HUDEP-2 (cell line): ENCODE measurements around the gene MTHFD1L.

Source experiments
- DNase-seq, 76 experiments: peaks; one replicate each; lab custom pipeline; 2025; ENCODE audit not compliant: unreplicated experiment in 76 of 76; lab: John Stamatoyannopoulos, UW

Gene MTHFD1L

DNA sequence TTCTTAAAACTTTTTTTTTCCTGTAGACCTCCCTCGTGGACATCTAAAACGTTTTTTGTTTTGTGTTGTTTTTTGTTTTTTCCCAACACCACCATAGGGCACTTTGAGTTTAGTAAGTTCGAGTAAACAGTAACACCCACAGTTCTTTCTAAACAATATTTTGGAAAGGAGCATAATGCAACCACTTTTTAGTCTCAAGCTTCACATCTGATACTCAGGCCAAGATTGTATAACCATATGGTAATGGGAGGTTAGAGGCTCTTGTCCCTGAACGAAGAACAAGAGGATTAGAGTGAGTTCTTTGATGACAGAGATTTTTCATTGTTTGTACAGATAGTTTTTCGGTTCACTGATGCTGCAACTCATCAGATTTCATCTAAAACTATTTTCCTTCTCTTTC is 144.6 kb downstream of the MTHFD1L start:
- DNase-seq: no peak

DNA sequence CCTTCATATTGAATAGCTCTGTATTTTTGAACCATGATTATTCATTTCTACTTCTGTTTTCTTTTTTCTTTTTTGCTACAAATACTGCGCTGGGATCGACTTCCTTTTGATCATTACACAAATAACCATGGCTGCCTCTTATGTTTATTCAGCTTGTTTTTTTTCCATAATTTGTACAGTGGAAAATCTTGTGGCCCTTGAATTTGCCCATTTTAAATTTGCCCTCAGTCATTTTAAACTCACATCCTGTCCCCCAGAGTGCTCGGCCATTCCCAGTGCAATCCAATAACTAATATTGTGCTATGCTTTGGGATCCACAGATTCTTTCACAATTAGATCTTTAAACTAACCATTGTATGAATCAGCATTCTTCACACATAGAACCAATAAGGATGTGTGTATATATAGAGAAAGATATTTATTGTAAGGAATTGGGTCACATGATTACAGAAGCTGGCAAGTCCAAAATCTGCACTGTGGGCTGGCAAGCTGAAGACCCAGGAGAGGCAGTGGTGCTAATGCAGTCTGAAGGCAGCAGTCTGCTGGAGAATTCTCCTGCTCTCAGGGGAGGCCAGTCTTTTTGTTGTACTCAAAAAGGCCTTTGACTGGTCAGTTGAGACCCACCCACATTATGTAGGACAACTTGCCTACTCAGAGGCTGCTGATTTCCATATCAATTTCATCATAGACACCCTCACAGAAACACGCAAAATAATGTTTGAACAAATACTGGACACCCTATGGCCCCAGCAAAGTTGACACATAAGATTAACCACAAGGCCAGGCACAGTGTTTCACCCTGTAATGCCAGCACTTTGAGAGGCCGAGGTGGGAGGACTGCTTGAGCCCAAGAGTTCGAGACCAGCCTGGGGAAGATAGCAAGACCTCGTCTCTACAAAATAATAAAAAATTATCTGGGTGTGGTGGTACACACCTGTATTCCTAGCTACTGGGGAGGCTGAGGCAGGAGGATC is 147.1 kb downstream of the MTHFD1L start:
- no peak for DNase-seq

DNA sequence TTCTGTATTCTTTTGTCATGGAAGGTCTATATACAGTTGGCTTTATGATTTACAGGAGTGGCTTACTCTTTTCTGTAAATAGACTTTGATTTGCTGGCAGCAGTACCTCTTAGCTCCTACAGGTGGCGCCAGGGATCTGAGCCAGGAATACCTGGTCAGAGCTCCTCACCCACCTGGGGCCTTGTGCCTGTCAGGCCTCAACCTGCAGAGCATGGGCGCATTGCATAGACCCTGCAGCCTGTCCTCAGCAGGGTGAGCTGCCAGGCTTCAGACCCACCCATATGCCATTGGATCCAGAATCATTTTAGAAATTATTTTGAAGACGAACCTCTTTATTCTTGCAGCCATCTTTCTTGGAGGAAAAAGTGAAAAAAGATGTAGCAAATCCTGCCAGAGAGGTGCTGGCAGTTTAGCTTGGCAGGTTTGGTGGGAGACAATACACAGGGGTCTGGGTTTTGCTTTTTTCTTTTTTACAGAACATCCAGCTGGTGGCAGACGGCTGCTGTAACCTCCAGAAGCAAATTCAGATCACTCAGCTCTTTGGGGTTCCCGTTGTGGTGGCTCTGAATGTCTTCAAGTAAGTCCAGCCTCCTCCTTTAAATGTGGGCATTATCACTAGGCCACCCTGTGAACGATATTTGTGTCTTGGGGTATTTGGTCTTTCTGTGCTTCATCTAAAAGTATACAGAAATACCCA is 149.1 kb downstream of the MTHFD1L start:
- DNase-seq: peak in 51 of 76 experiments; percentile 4 to 71 (median 32)

DNA sequence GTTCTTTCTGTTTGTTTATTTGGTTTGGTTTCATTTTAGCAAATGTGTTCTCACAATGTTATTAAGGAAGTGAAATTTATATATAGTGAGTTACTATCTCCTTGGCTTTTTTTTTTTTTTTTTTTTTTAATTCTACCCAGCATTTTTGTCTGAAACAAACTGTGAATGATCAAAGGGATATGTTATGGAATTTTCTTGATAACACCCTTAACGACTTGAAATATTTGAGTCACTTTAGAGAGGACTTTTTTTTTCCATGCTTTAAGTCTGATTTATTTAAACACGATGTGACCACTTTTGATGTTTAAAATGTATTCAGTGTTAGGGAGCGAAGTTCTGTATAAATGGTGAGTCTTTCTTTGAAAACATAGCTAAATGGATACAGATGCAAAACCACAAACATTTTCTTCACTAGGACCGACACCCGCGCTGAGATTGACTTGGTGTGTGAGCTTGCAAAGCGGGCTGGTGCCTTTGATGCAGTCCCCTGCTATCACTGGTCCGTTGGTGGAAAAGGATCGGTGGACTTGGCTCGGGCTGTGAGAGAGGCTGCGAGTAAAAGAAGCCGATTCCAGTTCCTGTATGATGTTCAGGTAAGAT is 149.7 kb downstream of the MTHFD1L start:
- DNase-seq: no peak

DNA sequence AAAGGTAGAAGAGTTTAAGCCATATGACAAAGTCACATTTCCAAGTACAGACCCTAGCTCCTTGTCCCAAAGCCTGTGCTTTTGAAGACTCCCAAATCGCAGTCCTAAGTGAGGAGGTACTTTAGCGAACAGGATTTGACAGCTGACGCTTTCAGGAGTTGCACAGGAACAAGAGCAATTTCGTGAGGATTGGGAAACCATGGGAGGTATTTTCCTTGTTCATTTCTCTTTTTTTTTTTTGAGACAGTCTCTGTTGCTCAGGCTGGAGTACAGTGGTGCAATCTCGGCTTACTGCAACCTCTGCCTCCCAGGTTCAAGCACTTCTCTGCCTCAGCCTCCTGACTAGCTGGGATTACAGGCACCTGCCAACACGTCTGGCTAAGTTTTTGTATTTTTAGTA is 150.6 kb downstream of the MTHFD1L start:
- DNase-seq: no peak

DNA sequence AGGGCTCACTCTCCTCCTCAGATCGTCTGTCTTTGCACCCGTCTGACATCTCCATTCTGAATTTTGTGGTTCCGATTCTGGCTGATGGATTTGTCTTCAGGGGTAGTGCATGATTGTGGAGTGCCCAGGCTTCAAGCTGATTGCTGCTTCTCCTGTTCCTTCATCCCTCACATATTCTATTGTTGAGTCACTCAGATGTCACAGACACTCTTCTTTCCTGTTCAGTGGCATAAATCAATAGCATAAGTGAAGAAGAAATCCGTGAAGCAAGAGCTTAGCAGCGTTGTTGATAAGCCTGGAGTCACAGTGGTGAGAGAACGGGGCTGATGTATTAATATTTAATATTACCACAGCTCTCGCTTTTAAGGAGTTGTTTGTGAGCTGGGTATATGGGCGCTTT is 152.5 kb downstream of the MTHFD1L start:
- DNase-seq: no peak

DNA sequence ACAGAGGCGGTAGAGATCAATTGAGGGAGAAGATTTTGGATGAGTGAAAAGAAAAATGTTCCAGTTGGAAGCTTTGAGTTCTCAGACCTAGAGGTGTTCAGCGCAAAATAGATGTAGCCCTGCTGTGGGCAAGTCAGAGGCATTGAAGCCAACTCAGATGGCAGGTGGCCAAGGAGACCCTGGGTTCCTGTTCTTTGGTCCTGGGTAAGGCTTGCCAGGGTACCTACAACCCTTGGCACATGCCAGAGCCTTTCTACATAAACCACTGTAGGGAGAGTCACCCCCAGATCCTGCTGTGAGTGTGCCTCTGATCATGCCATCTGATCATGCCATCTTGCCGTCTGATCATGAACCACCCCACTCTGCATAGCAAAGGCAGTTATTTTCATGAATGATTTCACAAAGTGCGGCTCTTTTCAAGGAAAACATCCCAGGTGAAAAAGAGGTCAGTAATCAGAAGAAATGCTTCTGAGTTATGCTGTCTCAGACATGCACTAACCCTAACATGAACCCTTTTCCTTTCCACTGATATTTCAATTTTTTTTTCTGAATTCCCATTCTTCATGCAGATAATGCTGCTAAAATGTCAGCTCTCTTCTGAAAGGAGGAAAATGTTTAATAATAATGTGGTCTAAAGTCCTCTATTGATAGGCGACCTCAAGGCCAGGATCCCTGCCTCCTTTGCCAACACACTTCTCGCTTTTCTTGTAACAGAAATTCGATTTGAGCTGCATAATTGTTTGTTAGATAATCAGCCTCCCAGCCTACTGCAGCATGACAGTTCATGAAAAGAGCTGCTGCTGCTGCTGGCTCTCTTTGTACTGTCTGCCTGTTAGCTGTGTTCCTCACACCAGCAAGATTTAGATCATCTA is 153.6 kb downstream of the MTHFD1L start:
- no peak for DNase-seq

DNA sequence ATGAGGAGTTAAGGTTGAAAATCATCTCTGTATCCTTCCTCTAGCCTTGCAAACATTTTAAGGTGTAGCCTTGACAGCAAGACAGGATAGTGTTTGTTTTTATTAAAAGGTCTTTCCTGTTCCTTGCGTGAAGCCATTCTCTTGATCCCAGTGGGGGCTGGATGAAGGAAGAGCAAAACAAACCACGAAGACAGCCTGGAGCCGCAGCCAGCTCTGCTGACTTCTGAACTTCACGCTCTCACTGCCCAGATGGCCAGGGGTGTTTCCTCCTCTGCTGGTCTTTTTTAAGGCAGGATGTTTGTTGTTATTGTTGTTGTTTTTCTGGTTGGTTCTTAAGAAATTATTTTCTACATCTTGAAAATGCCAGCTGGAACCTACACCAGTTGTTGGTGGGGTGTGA is 156.4 kb downstream of the MTHFD1L start:
- DNase-seq: no peak

DNA sequence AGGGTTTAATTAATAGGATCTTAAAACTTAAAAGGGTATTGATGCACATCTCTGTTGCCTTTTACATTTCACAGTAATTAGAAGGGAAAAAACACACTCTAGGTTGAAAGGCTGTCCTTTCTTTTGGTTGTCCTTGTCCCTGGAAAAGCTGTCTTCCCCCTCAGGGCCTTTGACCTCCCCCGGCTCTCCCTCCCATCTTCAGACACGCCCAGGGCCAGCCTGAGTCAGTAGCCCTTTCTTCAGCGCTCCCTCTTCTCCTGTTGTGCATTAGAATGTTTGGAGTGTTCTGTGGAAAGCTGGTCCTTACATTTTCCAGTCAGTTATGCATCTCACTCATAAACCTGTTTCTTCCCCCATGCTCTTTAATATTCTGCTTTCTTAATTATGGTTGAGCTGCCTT is 157.0 kb downstream of the MTHFD1L start:
- DNase-seq: no peak

DNA sequence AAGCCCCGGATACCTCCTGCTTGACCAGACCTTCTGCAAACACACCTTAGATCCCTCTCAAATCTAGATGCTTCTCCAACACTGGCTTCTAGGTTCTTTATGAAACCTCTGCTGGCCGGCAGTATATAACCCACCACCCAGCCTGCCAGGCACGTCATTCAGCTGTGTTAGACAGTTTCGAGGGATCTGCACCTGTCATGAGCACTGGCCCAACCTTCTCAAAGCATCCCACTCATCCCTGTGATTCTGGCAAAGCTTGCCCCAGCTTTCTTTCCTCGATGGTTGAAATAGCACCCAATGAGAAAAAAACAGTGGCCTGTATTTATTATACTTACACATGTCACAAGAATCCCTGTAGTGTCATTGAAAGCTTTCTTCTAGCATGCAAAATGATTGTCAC is 157.8 kb downstream of the MTHFD1L start:
- DNase-seq: no peak

DNA sequence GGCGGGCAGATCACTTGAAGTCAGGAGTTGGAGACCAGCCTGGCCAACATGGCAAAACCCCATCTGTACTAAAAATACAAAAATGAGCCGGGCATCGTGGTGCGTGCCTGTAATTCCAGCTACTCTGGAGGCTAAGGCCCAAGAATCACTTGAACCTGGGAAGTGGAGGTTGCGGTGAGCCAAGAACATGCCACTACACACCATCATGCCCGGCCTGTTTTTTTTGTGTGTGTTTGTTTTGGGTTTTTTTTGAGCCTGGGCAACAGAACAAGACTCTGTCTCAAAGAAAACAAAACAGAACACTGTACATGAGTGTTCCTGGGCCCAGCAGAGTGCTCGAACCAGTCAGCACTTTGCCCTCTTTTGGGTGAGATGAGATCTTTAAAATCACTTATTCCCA is 159.1 kb downstream of the MTHFD1L start:
- no peak for DNase-seq

DNA sequence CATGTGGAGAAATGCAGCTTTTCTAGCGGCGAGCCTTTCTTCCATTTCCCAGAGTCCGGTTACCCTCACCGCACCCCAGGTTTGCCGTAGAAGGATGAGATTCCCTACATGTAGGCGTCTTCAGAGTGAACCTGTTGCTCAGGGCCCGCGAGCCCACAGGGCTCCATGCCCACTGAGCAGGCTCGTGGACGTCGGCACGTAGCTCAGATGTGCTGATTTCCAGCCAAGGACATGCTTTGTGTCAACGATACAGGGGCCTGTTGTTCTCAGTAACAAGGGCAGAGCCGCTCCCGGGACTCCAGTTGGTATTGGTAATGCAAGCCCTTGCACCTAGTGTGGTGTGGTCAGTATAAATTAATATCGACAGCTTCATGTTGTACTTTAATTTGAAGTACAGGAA is 159.6 kb downstream of the MTHFD1L start:
- no peak for DNase-seq

DNA sequence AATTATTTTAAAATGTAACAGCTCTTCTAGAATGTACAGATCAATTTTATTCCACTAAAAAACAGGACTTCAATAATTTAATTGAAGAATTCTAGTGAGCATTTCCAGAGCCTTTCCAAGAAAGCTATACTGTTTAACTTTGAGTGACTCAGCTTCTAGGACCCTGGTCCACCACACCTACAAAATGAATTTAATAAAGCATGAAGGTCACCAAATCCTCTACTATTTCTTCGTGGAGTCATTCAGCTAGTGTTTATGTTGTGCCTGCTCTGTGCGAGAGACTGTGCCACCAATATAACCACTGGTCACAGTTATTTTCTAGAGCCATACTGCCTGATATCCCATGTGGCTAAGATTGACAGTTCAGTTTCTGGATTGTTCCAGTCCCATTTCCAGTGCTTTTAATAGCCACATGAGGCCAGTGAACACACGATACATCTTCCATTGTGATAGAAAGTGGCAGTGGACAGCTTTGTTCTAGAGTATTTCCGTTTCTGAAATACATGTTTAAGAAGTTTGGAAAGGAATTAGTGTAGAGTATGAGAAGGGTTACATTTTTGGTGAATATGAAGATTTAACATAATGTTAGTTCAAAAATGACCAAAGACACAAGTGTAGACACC is 160.7 kb downstream of the MTHFD1L start:
- no peak for DNase-seq

DNA sequence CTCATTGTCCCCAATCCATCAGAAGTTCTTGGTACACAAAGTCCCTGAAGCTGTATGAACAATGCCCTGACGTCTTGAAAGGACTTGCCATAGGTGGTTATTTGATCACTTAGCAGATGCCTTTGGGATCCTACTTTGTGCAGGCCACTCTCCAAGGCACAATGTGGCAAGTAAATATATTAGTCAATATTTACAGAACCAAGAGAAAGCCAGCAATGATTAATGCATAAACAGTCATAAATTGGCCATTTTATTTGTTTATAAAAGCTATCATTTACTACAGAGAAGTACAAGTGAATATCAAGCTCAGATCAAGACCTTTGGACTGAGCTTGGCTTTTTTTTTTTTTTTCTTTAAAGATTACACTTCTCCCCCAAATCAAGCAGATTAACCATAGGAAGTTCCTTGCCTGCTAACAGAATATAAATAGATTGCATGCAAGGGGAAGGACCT is 161.8 kb downstream of the MTHFD1L start:
- DNase-seq: no peak

DNA sequence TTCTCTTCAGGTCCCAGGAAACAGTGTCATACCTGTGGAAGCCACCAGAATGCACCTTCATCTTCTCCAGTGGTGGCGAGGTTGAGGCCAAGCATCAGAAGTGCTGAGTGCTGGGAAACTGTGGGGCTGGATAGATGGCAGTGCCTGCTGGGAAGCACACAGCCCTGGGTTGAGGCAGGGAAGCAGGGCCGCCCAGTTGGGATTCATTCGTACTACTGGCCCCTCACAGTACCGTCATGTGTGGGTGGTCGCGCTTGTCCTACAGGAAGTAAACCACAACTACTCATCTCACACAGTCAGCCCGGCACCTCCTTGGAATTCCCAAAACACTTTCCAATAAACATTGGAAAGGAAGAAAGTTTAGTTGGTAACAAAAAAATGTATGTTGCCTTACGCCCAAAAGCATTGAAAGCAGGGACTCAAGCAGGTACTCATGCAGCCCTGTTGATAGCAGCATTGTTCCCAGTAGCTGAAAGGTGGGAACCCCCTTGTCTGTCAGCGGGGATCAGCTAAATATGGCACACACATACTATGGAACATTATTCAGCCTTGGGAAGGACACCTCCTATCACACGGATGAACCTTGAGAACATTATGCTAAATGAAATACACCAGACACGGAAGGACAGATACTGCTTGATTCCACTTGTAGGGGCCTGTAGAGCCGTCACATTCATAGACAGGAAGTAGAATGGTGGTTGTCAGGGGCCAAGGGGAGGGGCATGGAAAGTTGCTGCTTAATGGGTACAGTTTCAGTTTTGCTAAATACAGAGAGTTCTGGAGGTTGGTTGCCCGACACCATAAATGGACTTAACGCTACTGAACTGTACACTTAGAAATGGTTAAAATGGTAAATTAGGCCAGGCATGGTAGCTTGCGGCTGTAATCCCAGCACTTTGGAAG is 162.7 kb downstream of the MTHFD1L start:
- DNase-seq: no peak

DNA sequence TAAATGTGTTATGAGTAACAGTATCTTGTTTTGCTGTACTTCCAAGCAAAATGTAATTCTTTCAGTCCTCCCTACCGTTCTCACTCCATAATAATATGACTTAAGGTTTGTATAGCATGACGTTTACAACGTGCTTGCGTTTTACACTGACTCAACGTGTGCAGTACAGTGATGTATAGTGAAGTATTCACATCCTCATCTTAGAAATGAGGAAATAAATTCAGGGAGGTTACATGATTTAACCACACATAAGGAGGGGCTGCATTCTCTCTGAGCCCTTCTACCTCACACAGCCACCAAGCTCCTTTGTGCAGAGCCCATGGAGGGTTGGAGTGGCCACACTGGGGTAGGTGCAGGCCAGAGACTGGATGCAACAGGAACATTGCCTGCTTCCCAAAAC is 164.5 kb downstream of the MTHFD1L start:
- no peak for DNase-seq

DNA sequence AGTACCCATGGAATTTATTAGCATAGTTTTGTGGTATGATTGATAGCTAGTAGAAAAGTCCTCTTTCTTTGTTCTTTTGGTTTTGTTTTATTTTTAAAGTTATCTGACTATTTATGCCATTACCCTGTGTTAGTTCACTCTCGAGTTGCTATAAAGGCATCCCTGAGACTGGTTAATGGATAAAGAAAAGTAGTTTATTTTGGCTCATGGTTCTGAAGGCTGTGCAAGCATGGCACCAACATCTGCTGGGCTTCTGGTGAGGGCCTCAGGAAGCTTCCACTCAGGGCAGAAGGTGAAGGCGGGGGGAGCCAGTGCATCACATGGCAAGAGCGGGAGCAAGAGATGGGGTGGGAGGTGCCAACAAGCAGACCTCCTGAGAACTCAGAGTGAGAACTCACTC is 166.5 kb downstream of the MTHFD1L start:
- DNase-seq: no peak

DNA sequence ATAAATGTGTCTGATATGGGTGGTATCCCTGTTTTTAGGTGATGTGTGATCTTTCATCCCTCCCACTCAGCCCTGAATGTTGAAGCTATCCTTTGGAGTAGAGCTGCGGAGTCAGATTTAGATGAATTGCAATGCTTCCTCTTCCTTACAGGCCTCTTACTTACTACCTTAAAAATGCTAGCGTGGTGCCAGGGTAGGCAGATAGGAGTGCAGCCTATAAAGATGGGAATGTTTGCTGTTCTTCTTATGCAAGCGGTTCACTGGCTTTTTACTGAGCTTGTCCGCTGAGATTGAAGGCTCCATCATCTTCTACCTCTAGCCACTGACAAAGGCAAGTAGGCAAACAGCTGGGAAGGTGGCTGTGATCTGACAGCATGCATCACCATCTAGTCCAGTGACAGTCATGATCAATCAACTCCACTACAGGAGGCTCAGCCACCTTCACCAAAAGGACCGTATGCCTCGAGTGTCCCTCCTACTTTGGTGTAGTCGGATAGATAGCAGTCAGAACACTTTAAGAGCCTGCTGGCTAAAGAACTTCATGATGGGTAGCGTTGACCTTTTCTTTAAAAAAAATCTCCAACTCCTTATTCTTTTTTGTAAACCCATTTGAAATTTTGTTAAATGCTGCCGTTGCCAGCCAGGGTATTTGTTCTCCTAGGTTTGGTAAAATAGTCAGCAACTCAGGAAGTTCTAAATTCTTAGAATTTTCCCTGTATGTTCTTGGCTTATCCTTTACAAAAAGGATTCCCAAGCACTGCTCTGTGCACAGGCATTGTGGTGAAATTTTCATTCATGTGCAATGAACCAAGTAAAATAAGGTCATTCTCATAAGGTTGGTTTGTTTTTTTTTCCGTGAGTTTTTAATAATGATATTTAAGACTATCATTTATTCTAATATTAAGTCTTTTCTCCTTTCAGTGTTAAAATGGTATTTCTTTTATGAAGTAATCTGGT is 169.6 kb downstream of the MTHFD1L start:
- no peak for DNase-seq
